SK-N-SH (cell line): ENCODE results near the gene WWTR1. TPM values are rescaled to one million over a fixed set of nuclear protein-coding genes. Genes with fewer than 3 reads are reported as not detected.

Experiments used
- CTCF ChIA-PET: fragments of 300-600, 350-600 bp; formaldehyde crosslinking; extraction: SDS; loops from one replicate; lab custom pipeline; 2021; lab: Yijun Ruan, JAX
- POLR2A ChIA-PET: fragments of 350-600 bp; sonication (Branson Sonifier 250); formaldehyde crosslinking; extraction: SDS; loops from one replicate; lab custom pipeline; 2020; ENCODE audit warnings: antibody characterized with exemption, inconsistent platforms; lab: Yijun Ruan, JAX
- DNase-seq: peaks from one replicate; pipeline ENCODE4 v3.0.0; 2012
- H2AFZ ChIP-seq: fragments of 200-600 bp; sonication (generic); 2 replicates; pipeline ENCODE4 v1.8.1; 2016; ENCODE audit warnings: antibody characterized with exemption, mild to moderate bottlenecking, low read depth
- H3F3A ChIP-seq: fragments of 200-600 bp; sonication (generic); replicated peaks from 2 replicates; pipeline ENCODE3; 2016; ENCODE audit warnings: antibody characterized with exemption, mild to moderate bottlenecking; ENCODE audit not compliant: insufficient read depth
- H3K27ac ChIP-seq, 2 experiments: fragments of 200-500 bp in 1 of 2; fragments of 200-600 bp in 1 of 2; sonication (Bioruptor generic) in 1 of 2; sonication (generic), shearing (Covaris generic) in 1 of 2; 2 replicates each; pipeline versions ENCODE4 v1.5.1 to v1.6.1; 2014 to 2016; ENCODE audit warnings: low read depth in 2 of 2, inconsistent platforms in 1 of 2, low read length in 1 of 2, mild to moderate bottlenecking in 1 of 2, mixed read lengths in 1 of 2
- H3K27me3 ChIP-seq: fragments of 200-600 bp; sonication (generic), shearing (Covaris generic); 2 replicates; pipeline ENCODE4 v1.6.1; 2016; ENCODE audit warnings: mixed run types; ENCODE audit not compliant: insufficient read depth
- H3K36me3 ChIP-seq, 2 experiments: fragments of 200-500 bp in 1 of 2; fragments of 200-600 bp in 1 of 2; sonication (Bioruptor generic) in 1 of 2; sonication (generic) in 1 of 2; replicated peaks in 1 of 2; 2 replicates each; pipeline versions ENCODE3 to v1.5.1; 2014 to 2016; ENCODE audit warnings: low read length in 1 of 2, mild to moderate bottlenecking in 1 of 2; ENCODE audit not compliant: insufficient read depth in 2 of 2, control insufficient read depth in 1 of 2
- H3K4me1 ChIP-seq, 2 experiments: fragments of 200-500 bp in 1 of 2; fragments of 200-600 bp in 1 of 2; sonication (Bioruptor generic) in 1 of 2; sonication (generic), shearing (Covaris generic) in 1 of 2; 2 replicates each; pipeline versions ENCODE4 v1.5.1 to v1.6.1; 2014 to 2016; ENCODE audit warnings: low read depth in 1 of 2, low read length in 1 of 2, mixed run types in 1 of 2; ENCODE audit not compliant: insufficient read depth in 2 of 2, control insufficient read depth in 1 of 2
- H3K4me2 ChIP-seq: fragments of 200-600 bp; sonication (generic), shearing (Covaris generic); 2 replicates; pipeline ENCODE4 v1.6.1; 2017; ENCODE audit warnings: mixed run types
- H3K4me3 ChIP-seq, 2 experiments: fragments of 200-500 bp in 1 of 2; fragments of 200-600 bp in 1 of 2; sonication (Bioruptor generic) in 1 of 2; sonication (generic), shearing (Covaris generic) in 1 of 2; 2 replicates each; pipeline versions ENCODE4 v1.5.1 to v1.8.1; 2014 to 2016; ENCODE audit warnings: low read depth in 2 of 2, inconsistent platforms in 1 of 2, low read length in 1 of 2, mild to moderate bottlenecking in 1 of 2, mixed read lengths in 1 of 2, moderate library complexity in 1 of 2
- H3K79me2 ChIP-seq: fragments of 200-600 bp; sonication (generic); 2 replicates; pipeline ENCODE4 v1.8.1; 2017; ENCODE audit warnings: mild to moderate bottlenecking; ENCODE audit not compliant: insufficient read depth
- H3K9ac ChIP-seq: fragments of 200-600 bp; sonication (generic); 2 replicates; pipeline ENCODE4 v1.6.1; 2017; ENCODE audit warnings: mixed run types
- H3K9me2 ChIP-seq: fragments of 200-600 bp; sonication (generic); 2 replicates; pipeline ENCODE4 v1.6.1; 2017; ENCODE audit warnings: mixed run types
- H3K9me3 ChIP-seq: fragments of 200-600 bp; sonication (generic); 2 replicates; pipeline ENCODE4 v1.6.1; 2017; ENCODE audit warnings: mixed run types, mild to moderate bottlenecking, moderate library complexity
- H4K20me1 ChIP-seq: fragments of 200-600 bp; sonication (generic); 2 replicates; pipeline ENCODE4 v1.6.1; 2017; ENCODE audit warnings: mild to moderate bottlenecking, mixed run types; ENCODE audit not compliant: insufficient read depth
- CTCF ChIP-seq: fragments of 200-600 bp; sonication (generic); IDR thresholded peaks from 2 replicates; pipeline ENCODE4 v1.6.1; 2017; ENCODE audit warnings: antibody characterized with exemption, mild to moderate bottlenecking, moderate library complexity
- FOSL2 ChIP-seq: IDR thresholded peaks from 2 replicates; pipeline ENCODE4 v1.4.0; 2012; ENCODE audit warnings: low read depth, mild to moderate bottlenecking, moderate library complexity, borderline replicate concordance
- POLR2AphosphoS5 ChIP-seq: IDR thresholded peaks from 2 replicates; pipeline ENCODE4 v1.6.1; 2012; ENCODE audit warnings: low read depth, low read length
- RAD21 ChIP-seq: IDR thresholded peaks from 2 replicates; pipeline ENCODE4 v1.6.1; 2012; ENCODE audit warnings: mild to moderate bottlenecking, low read length
- REST ChIP-seq: IDR thresholded peaks from 2 replicates; pipeline ENCODE4 v1.6.1; 2012; ENCODE audit warnings: mild to moderate bottlenecking, low read depth, low read length, moderate library complexity
- RXRA ChIP-seq: IDR thresholded peaks from 2 replicates; pipeline ENCODE4 v1.4.0; 2012; ENCODE audit warnings: low read depth, mild to moderate bottlenecking, borderline replicate concordance
- USF2 ChIP-seq: fragments of 150-350 bp; IDR thresholded peaks from 2 replicates; pipeline ENCODE4 v1.6.1; 2017; ENCODE audit warnings: antibody characterized with exemption, low read length, low read depth, borderline replicate concordance
- YY1 ChIP-seq: IDR thresholded peaks from 2 replicates; pipeline ENCODE4 v1.4.0; 2012; ENCODE audit warnings: low read depth, mild to moderate bottlenecking
- WGBS: methylation state at CpG from one replicate; pipeline ENCODE4 v1.1.6; 2017; ENCODE audit warnings: low lambda C conversion rate; 5-methylcytosine and 5-hydroxymethylcytosine counted together
- polyA plus RNA-seq, 3 experiments: library from polyadenylated mRNA; depleted of rRNA; stranded (reverse); fragments of >200 nt; gene quantifications; 2 replicates each; pipeline ENCODE4 v1.2.3, GENCODE V29; 2012
- TF ChIP-seq, protein P1 (sequence below): IDR thresholded peaks from 2 replicates; pipeline ENCODE4; 2012
- TF ChIP-seq, protein P2 (sequence below): IDR thresholded peaks from 2 replicates; pipeline ENCODE4 v1.4.0; 2012; ENCODE audit warnings: low read depth

WWTR1 gene
- polyA plus RNA-seq, 1 of the 3 experiments (the other 2 are of a cell fraction) = 60.6 TPM

DNA sequence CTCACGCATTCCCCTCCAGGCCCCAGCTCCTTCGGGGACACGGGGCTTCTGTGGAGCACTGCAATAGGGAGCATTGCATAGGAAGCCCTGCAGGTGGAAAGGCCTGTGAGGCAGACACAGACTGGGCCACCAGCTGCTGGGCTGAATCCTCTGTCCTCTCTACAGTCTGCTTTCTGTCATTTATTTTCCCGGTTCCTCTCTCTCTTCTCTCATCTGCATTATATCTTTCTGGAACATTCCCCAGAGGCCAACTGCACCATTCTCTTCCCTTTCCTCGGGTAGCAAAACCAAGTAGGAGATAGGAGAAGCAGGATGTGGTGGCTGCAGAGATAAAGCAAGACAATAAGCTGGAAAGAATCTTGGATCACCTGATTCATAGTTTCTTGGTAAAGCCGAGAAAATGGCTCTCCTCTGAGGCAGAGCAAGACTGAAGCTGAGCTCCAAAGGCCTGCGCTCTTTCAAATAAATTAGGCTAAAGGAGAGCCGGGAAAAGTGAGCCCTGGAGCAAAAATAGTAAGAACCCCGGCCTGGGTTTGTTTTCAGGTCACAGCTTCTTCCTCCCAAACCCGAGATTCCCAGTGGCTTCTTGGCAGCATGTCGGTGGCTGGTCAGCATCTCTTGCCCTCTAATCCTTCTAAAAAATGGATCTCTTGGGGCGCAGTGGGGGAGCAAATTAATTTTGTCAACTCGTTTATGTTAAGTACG lies 178.1 kb downstream of the WWTR1 start (continued):
- TF ChIP-seq CTCF (no peak), FOSL2 (no peak)
- TF ChIP-seq, protein P1, sequence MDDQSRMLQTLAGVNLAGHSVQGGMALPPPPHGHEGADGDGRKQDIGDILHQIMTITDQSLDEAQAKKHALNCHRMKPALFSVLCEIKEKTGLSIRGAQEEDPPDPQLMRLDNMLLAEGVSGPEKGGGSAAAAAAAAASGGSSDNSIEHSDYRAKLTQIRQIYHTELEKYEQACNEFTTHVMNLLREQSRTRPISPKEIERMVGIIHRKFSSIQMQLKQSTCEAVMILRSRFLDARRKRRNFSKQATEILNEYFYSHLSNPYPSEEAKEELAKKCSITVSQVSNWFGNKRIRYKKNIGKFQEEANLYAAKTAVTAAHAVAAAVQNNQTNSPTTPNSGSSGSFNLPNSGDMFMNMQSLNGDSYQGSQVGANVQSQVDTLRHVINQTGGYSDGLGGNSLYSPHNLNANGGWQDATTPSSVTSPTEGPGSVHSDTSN = no peak
- TF ChIP-seq, protein P2, sequence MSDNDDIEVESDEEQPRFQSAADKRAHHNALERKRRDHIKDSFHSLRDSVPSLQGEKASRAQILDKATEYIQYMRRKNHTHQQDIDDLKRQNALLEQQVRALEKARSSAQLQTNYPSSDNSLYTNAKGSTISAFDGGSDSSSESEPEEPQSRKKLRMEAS = no peak

- H3K4me3 ChIP-seq = no peak overlapping the region
- ChIA-PET POLR2A (no interaction called here), CTCF (interaction anchor here (1.0 to 1.2 kb wide), 2 partner anchors 82 to 521 kb away, joined by 3 read pairs; no protein-coding TSS in a partner anchor)
- no peak overlapping the region for H3K9ac ChIP-seq
- H3K36me3 ChIP-seq = no peaks in the 10 kb centered on the region
- no peak overlapping the region for H2AFZ ChIP-seq
- WGBS = 98% methylated on average over 4 of the region's 4 CpGs
- DNase-seq = no peak
- no peak for TF ChIP-seq USF2
- TF ChIP-seq POLR2AphosphoS5 = no peak
- no peak for TF ChIP-seq YY1
- TF ChIP-seq RAD21 = no peak
- no peak for TF ChIP-seq REST
- TF ChIP-seq RXRA = no peak
- TF ChIP-seq, protein P2 = no peak
- H3K9me3 ChIP-seq = no peaks in the 10 kb centered on the region
- no peak overlapping the region for H3K27ac ChIP-seq
- no peaks in the 10 kb centered on the region for H3K9me2 ChIP-seq
- no peak overlapping the region for H3K4me2 ChIP-seq
- no peaks in the 10 kb centered on the region for H3K79me2 ChIP-seq
- no peaks in the 10 kb centered on the region for H4K20me1 ChIP-seq
- H3F3A ChIP-seq = peaks cover 24% of the 10 kb centered on the region
- H3K27me3 ChIP-seq = no peaks in the 10 kb centered on the region
- H3K4me1 ChIP-seq = peaks cover 23 to 39% of the 10 kb centered on the region in 2 experiments
Observed at GRCh38 chr3:149476225-149476624, 181.6 kb downstream of the WWTR1 start.
